GM18511 (cell line): ENCODE results near the gene PAPOLB.

Experiments
- ATAC-seq: cut with Tn5 transposase; IDR thresholded peaks from one replicate; pipeline ENCODE4 v1.9.1; 2021; ENCODE audit warnings: mild to moderate bottlenecking, moderate library complexity; ENCODE audit not compliant: unreplicated experiment

Gene PAPOLB

DNA sequence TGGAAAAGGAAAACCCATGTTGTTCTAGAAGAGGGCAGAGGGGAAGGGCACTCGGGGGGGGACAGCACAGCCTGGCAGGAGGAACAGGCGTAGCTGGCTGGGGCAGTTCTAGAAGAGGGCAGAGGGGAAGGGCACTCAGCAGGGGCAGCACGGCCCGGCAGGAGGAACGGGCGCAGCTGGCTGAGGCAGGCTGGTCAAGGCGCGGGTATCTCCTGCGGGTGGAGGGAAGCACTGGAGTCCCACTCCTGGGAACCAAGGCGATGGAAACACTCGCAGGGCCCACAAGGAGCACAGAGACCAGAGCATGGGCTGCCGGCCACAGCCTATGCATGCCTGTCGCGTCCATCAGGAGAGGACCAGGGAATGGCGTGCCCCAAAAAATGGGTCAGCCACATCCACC is 36.7 kb downstream of the PAPOLB start:
- no peak for ATAC-seq

- no peak for ATAC-seq
Observed at GRCh38 chr7:4824120-4824775, 37.6 kb downstream of the PAPOLB start.

DNA sequence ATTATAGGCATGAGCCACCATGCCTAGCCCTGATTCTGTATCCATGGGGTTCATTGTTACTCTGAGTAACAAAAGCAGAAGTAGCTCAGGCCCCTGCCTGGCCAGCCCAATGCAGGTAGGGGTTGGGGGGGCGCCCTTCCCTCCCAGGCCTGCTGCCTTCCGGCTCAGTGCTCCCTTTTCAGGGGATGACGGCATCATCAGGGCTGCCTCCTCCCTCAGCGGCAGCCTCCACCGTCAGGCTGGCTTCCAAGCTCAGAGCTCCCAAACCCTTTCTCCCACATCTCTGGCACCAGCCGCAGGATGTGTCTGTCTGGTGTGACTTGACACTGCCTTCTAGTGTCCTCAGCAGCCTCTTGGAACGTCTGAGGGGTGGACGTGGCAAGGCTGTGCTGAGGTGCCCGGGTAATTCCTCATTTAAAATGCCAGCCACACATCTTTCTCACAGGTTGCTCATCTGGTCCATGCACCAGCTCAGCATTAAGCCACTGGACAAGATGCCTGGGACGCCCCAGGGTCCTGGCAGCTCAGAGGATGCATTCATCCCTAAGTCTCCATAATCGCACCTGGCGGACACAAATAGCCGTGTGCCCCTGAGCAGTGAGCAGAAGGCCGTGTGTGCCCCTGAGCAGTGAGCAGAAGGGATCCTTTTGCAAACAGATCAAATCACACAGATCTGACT is 38.2 kb downstream of the PAPOLB start:
- no peak for ATAC-seq

DNA sequence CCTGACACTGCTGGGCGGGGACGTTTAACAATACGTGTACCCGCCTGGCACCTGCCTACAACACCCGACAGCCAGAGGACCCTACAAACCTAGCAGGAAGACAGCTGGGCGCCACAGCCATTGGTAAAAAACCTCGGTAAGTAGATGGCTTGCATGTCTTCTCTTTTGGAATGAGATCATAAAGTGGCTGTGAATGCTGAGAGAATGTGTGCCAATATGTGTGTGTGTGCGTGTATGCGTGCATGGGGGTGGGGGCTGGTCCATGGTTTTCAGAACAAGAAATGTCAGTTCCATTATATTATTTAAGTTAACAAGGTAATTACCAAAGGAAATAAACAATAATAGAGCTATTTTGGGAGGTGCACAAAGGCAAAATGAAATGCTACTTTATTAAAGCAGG is 39.2 kb downstream of the PAPOLB start:
- no peak for ATAC-seq

GRCh38 chr7:4820967-4821471 is 40.8 kb downstream of the PAPOLB start:
- ATAC-seq, result no peak

- no peak for ATAC-seq
Observed at GRCh38 chr7:4820405-4820966, 41.3 kb downstream of the PAPOLB start.

GRCh38 chr7:4819560-4820404 is 42.0 kb downstream of the PAPOLB start:
- no peak for ATAC-seq

GRCh38 chr7:4818000-4818794 is 43.6 kb downstream of the PAPOLB start:
- ATAC-seq, result no peak

DNA sequence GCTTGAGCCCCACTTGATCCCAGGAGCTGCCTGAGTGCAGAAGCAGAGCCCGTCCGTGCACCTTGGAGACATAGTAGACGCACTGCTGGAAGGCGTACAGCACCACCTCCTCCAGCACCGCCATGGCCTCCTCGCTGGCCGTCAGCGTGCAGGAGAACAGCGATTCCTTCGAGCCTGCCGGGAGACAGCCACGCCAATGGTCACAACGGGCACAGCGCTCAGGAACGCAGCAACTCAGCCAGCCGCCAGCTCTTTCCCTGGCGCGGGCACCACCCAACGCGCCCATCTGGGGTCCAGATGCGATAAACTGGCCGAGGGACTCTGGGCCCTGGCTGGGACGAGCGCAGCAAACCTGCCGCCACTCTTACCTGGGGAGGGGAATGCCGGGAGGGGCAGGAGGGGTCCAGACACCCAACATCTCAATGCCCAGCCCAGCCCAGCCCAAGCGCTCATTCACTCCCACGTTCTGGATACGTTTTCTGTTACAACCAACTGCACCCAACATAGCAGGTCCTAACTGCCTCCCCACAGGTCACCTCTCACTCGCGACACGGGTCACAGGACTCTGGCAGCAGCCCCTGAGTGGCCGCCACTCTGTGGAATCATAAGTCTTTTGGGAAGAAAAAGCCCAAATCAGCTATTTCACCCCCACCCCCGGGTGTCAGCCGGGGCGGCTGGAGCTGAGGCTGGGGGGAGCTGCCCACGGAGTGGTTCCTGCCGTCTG is 44.5 kb downstream of the PAPOLB start:
- no peak for ATAC-seq

DNA sequence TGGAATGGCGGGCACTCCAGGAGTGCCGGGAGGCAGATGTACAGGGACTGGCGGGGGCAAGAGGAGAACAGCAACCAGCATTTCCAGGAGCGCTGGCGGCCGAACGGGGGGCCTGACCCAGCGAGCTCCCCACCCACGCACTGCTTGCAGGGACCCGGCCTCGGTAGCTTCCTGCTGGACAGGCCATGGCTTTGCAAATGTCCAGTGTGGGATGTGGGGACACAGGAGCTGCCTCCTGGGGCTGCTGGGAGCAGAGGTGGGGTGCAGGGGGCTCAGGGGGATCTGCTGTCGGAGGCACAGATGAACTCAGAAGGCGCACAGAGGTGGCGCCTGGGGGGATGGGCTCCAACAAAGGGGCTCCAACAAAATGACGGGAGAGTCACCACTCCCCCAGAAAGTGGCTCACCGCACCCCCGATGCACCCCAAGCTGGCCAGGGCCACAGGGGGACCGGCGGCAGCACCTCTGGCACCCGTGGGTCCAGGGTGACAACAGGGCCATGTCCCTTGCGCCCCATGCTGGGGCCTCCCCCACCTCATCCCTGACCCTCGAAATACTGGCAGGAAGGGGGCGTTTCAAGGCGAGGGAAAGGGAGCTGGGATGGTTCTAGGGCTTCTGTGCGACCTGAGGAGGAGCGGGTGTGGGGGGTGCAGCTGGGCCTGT is 45.3 kb downstream of the PAPOLB start:
- ATAC-seq, result no peak

GRCh38 chr7:4815609-4816418 is 46.0 kb downstream of the PAPOLB start:
- no peak for ATAC-seq

GRCh38 chr7:4815121-4815520 is 46.7 kb downstream of the PAPOLB start:
- no peak for ATAC-seq

GRCh38 chr7:4814433-4814832 is 47.4 kb downstream of the PAPOLB start:
- ATAC-seq, result no peak

DNA sequence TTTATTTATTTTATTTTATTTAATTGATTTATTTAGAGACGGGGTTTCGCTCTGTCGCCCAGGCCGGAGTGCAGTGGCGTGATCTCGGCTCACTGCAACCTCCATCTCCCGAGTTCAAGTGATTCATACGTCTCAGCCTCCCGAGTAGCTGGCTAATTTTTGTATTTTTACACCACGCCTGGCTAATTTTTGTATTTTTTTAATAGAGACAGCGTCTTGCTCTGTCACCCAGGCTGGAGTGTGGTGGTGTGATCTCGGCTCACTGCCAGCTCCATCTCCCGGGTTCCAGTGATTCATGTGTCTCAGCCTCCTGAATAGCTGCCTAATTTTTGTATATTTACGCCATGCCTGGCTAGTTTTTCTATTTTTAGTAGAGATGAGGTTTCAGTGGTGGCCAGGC is 52.2 kb downstream of the PAPOLB start:
- no peak for ATAC-seq

DNA sequence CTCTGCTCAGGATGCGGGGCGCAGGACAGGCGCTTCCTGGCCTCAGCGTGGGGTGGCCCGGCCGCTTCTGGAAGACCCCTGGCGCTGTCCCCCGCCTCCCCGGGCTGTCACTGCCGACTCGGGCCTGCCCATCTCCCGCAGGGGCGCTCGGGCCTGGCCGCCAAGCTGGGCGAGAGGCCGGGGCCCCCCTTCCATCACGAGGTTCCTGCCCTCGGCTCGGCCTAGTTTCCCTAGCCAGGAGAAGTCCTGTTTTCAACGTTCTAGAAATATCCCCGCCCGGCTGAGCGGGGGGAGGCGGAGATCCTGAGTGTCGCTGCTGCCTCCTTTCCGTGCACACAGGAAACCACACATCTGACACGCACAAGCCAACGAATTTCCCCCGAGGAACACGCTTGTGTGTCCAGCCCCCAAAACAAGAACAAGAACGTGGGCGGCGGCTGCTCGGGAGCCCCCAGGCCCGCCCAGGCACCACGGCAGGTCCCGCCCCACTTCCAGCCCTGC is 52.7 kb downstream of the PAPOLB start:
- no peak for ATAC-seq

DNA sequence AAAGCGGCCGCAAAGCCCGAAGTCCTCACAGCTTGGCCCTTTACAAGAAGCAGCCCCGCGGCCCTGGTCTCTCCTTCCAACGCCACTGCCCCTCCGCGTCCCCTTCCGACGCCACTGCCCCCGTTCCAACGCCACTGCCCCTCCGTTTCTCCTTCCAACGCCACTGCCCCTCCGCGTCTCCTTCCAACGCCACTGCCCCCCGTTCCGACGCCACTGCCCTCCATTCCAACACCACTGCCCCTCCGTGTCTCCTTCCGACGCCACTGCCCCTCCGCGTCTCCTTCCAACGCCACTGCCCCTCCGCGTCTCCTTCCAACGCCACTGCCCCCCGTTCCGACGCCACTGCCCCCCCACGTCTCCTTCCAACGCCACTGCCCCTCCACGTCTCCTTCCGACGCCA is 53.3 kb downstream of the PAPOLB start:
- no peak for ATAC-seq

DNA sequence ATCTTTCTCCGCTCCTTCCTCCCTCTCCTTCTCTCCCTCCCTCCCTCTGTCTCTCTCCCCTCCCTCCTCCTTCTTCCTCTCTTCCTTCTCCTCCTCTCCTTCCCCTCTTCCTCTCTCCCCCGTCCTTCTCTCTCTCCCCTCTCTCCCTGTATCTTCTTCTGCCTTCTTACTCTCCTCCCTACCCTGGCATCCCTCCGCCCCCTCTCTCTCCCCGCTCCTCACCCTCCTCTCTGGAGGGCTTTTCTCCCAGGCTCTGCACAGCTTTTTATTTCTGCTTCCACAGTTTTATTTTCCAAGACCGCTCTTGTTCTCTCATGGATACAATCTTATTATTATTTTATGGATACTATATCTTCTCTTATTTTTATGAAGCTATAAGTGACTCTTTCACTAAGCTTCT is 53.8 kb downstream of the PAPOLB start:
- no peak for ATAC-seq
